Neural crest cell (in vitro differentiated cells): ENCODE results near the gene IRX4. TPM values are rescaled to one million over a fixed set of nuclear protein-coding genes. Genes with fewer than 3 reads are reported as not detected.
A peak's percentile ranks its signal among the peaks of the same experiment; 100 is the strongest.

Experiments used
- DNase-seq: peaks from one replicate; pipeline ENCODE4 v3.0.0; 2021; ENCODE audit warnings: low read depth, mixed read lengths, low spot score
- H3K27ac Mint-ChIP-seq: one replicate; pipeline ENCODE4 v1.8.0; 2021; ENCODE audit warnings: mild to moderate bottlenecking, mixed read lengths; ENCODE audit not compliant: unreplicated experiment
- H3K27me3 Mint-ChIP-seq: 2 replicates; pipeline ENCODE4 v1.8.0; 2021; ENCODE audit warnings: low read depth, mild to moderate bottlenecking, mixed read lengths
- H3K36me3 Mint-ChIP-seq: 2 replicates; pipeline ENCODE4 v1.8.0; 2021; ENCODE audit warnings: low read depth, mild to moderate bottlenecking, mixed read lengths
- H3K4me1 Mint-ChIP-seq: 2 replicates; pipeline ENCODE4 v1.8.0; 2021; ENCODE audit warnings: mixed read lengths
- H3K4me3 Mint-ChIP-seq: one replicate; pipeline ENCODE4 v1.8.0; 2021; ENCODE audit warnings: mild to moderate bottlenecking, mixed read lengths
- H3K9me3 Mint-ChIP-seq: 2 replicates; pipeline ENCODE4 v1.8.0; 2021; ENCODE audit warnings: mixed read lengths
- total RNA-seq: library from RNA; stranded (reverse); gene quantifications from 2 replicates; pipeline ENCODE4 v1.2.1, GENCODE V29; 2021
- TF ChIP-seq, protein P1 (sequence below): fragments of 200-600 bp; sonication (generic); conservative IDR thresholded peaks from 2 replicates; pipeline ENCODE4 v1.5.0; 2021; ENCODE audit warnings: antibody characterized with exemption, mild to moderate bottlenecking

IRX4 gene
- total RNA-seq, 1 donor from 2014 or later: 0.28 TPM

DNA sequence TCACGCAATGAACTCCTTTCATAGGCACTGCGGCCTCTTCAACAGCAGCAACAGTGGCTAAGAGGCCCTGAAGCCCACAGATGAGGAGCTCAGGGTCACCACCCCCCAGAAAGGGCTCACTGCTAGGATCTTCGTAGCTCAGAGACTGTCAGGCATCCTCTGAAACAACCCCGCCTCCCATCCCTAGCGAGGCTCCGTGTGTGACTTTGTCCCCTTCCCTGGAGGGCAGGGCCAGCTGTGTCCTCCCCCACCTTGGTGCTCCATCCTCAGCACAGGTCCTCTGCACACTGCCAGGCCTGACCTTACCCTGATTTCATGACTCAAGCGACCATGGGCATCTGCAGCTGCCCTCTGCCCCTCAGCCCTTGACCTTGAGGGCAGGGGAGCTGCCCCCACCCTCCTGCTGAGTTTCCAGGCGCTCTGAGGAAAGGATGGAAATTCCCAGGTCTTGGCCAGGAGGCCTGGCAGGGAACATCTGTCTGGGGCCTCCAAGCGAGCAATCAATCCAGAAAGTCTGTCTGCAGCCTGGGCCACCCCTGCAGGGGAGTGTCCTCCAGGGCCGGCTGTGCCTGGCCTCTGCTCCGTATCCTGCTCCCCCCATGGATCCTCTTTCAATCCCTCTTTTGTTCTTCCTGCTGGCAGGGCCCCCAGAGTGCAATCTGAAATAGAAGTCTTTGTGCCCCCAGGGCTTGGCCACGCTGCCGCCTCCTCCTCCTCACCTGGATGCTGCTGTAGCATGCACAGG lies 6.8 kb upstream of the IRX4 start:
- no peak for DNase-seq
- Mint-ChIP-seq H3K27me3 (peaks cover 86% of the 10 kb centered on the region), H3K4me3 (peak overlapping the region; percentile 57), H3K27ac (no peak overlapping the region), H3K36me3 (no peaks in the 10 kb centered on the region), H3K9me3 (no peaks in the 10 kb centered on the region), H3K4me1 (peaks cover 28% of the 10 kb centered on the region)
- TF ChIP-seq, protein P1, sequence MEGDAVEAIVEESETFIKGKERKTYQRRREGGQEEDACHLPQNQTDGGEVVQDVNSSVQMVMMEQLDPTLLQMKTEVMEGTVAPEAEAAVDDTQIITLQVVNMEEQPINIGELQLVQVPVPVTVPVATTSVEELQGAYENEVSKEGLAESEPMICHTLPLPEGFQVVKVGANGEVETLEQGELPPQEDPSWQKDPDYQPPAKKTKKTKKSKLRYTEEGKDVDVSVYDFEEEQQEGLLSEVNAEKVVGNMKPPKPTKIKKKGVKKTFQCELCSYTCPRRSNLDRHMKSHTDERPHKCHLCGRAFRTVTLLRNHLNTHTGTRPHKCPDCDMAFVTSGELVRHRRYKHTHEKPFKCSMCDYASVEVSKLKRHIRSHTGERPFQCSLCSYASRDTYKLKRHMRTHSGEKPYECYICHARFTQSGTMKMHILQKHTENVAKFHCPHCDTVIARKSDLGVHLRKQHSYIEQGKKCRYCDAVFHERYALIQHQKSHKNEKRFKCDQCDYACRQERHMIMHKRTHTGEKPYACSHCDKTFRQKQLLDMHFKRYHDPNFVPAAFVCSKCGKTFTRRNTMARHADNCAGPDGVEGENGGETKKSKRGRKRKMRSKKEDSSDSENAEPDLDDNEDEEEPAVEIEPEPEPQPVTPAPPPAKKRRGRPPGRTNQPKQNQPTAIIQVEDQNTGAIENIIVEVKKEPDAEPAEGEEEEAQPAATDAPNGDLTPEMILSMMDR: no peak

DNA sequence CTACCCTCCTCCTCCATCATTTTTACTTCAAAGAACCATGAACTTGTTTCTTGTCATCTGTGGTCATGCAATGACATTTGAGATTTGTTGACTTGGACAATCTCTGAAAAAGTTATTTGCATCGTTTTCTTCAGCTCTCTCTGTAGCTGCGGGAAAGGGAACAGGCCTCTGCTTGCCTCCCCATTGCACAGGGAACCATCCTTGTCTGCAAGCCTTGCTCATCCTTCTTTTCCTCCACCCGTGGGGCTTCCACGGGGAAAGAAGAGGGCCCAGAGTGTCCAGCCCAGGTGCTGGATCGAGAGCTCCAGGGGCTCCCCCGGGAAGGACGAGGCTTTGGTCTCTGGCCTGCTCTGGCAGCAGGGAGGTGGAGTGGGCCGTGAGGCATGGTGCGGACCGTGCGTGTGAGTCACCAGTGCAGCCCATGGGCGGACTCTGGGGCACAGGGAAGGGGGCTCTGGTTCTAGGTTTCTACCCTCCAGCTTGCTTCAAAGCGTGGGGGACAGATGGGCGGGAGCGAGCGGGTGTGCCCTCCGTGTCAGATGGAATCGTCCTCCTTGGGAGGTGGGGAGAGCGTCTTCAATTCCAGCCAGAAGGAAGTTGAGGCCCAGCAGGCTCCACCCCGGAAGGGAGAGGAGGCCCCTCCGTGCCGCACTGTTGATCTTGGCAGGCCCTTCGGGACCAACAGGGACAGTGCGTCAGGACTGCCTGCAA lies 6.0 kb upstream of the IRX4 start:
- no peak for DNase-seq
- Mint-ChIP-seq H3K27ac (no peak overlapping the region), H3K27me3 (peaks cover 86% of the 10 kb centered on the region), H3K36me3 (no peaks in the 10 kb centered on the region), H3K9me3 (no peaks in the 10 kb centered on the region), H3K4me3 (peak overlapping the region; percentile 57), H3K4me1 (peaks cover 32% of the 10 kb centered on the region)
- TF ChIP-seq, protein P1: no peak

DNA sequence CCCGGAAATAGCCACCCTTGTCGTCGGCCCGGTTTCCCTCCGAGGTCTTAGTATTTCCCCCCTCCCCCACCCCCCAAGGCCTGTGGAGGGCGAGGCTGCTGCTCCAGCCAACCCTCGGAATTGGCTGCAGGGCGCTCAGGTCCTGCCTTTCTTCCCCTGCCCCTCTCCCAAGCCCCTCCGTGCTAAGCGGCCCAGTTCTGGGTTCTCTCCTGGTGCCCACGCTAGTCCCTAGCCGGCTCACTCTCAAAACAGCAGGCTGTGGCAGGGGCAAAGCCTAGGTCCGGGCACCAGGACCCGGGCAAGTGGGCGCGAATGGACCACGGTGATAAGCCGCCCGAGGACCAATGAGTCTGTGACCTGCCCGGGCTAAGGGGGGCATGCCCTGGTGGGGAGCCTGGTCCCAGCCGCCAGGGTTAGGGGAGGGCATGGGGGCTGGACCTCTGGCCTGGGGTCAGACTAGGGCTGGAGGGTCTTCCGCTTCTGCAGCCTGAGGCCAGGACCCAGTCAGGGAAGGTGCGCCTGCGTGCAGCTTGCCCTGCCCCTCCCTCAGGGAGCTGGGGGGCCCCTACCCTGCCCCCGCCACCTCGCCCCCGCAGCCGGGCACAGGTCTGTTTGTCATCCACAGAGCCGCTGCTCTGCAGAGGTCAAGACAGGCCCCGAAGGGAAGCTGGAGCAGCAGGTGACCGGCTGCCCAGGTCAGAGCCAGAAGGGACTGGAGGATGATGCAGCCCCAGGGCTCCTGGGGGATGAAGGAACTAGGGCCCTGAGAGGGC lies 5.0 kb upstream of the IRX4 start:
- Mint-ChIP-seq H3K36me3 (no peaks in the 10 kb centered on the region), H3K27ac (no peak overlapping the region), H3K4me1 (peaks cover 32% of the 10 kb centered on the region), H3K9me3 (no peaks in the 10 kb centered on the region), H3K27me3 (peaks cover 86% of the 10 kb centered on the region), H3K4me3 (no peak overlapping the region)
- no peak for DNase-seq
- TF ChIP-seq, protein P1: no peak

GRCh38 chr5:1886846-1887587 lies 4.3 kb upstream of the IRX4 start:
- no peak for DNase-seq
- Mint-ChIP-seq H3K4me3 (no peak overlapping the region), H3K27me3 (peaks cover 84% of the 10 kb centered on the region), H3K27ac (no peak overlapping the region), H3K4me1 (peaks cover 32% of the 10 kb centered on the region), H3K9me3 (no peaks in the 10 kb centered on the region), H3K36me3 (no peaks in the 10 kb centered on the region)
- TF ChIP-seq, protein P1: no peak
